Lower leg skin (tissue), 4 donors: ENCODE results near the gene SLC35F5. TPM values are rescaled to one million over a fixed set of nuclear protein-coding genes. Genes with fewer than 3 reads are reported as not detected.
A peak's percentile ranks its signal among the peaks of the same experiment; 100 is the strongest.

Source experiments
- DNase-seq, 2 donors: peaks; one replicate each; pipeline ENCODE4 v3.0.0-alpha.2; 2019; ENCODE audit warnings: low spot score in 2 of 2
- H3K4me3 ChIP-seq: fragments of 200-600 bp; sonication (generic); 2 replicates; pipeline ENCODE4 v1.5.1; 2017; ENCODE audit warnings: mild to moderate bottlenecking, low read depth; ENCODE audit not compliant: poor library complexity, severe bottlenecking
- POLR2A ChIP-seq, 2 donors: fragments of 450-650 bp; IDR thresholded peaks; one replicate each; pipeline ENCODE4 v1.6.1; 2016 to 2017; ENCODE audit warnings: antibody characterized with exemption in 2 of 2, mild to moderate bottlenecking in 1 of 2, moderate library complexity in 1 of 2
- WGBS, 2 donors: methylation state at CpG; one replicate each; pipeline ENCODE4 v1.1.5; 2018; 5-methylcytosine and 5-hydroxymethylcytosine counted together
- intact Hi-C: fragments of 100-400 bp; cut with DNase I; formaldehyde crosslinking; loops from one replicate; pipeline ENCODE4 v1.15.0; 2023; ENCODE audit warnings: low total_unique reads
- total RNA-seq, 4 donors: library from RNA; depleted of rRNA; stranded (reverse); fragments of >200 nt; gene quantifications; one replicate each; pipeline ENCODE4 v1.1.0, GENCODE V29; 2016
- TF ChIP-seq, protein P1 (sequence below), 3 donors: fragments of 450-650 bp; IDR thresholded peaks; one replicate each; pipeline ENCODE4 v1.5.1; 2016; ENCODE audit warnings: antibody characterized with exemption in 3 of 3, mild to moderate bottlenecking in 3 of 3, moderate library complexity in 2 of 3

SLC35F5 gene, protein sequence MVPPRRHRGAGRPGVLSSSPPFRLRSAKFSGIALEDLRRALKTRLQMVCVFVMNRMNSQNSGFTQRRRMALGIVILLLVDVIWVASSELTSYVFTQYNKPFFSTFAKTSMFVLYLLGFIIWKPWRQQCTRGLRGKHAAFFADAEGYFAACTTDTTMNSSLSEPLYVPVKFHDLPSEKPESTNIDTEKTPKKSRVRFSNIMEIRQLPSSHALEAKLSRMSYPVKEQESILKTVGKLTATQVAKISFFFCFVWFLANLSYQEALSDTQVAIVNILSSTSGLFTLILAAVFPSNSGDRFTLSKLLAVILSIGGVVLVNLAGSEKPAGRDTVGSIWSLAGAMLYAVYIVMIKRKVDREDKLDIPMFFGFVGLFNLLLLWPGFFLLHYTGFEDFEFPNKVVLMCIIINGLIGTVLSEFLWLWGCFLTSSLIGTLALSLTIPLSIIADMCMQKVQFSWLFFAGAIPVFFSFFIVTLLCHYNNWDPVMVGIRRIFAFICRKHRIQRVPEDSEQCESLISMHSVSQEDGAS
- total RNA-seq, result 100 to 1,000 TPM in 1 of 4 donors, 10 to 100 TPM in 3; 75.1 to 126 (median 81.9) TPM

GRCh38 chr2:113756355-113757137 is at the start of gene SLC35F5:
TSS of gene SLC35F5 (minus strand) at chr2:113756642. CDS start at chr2:113756409, 233 bp downstream.
- 0% methylated on average over 40 to 63 of the region's 76 CpGs for WGBS, 2 donors
- TF ChIP-seq POLR2A (IDR thresholded peaks at IDR 0.05), result peak in 1 of 2 donors; percentile 57
- TF ChIP-seq, protein P1, sequence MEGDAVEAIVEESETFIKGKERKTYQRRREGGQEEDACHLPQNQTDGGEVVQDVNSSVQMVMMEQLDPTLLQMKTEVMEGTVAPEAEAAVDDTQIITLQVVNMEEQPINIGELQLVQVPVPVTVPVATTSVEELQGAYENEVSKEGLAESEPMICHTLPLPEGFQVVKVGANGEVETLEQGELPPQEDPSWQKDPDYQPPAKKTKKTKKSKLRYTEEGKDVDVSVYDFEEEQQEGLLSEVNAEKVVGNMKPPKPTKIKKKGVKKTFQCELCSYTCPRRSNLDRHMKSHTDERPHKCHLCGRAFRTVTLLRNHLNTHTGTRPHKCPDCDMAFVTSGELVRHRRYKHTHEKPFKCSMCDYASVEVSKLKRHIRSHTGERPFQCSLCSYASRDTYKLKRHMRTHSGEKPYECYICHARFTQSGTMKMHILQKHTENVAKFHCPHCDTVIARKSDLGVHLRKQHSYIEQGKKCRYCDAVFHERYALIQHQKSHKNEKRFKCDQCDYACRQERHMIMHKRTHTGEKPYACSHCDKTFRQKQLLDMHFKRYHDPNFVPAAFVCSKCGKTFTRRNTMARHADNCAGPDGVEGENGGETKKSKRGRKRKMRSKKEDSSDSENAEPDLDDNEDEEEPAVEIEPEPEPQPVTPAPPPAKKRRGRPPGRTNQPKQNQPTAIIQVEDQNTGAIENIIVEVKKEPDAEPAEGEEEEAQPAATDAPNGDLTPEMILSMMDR (IDR thresholded peaks at IDR 0.05), result no peak
- intact Hi-C loops, result loop anchor here (10.0 kb wide), 1 partner anchor 128 kb away; no protein-coding TSS in a partner anchor

GRCh38 chr2:113799375-113799774 is 42.9 kb upstream of the SLC35F5 start:
- no peak overlapping the region for H3K4me3 ChIP-seq
- TF ChIP-seq POLR2A (IDR thresholded peaks at IDR 0.05), result no peak
- TF ChIP-seq, protein P1 (IDR thresholded peaks at IDR 0.05), result no peak
- intact Hi-C loops, result no loop called here
- DNase-seq, result no peak
- 60 to 64% methylated on average over 4 of the region's 4 CpGs for WGBS, 2 donors

More at GRCh38 chr2:113756355-113757137, at the start of gene SLC35F5:
- DNase-seq, result peak; percentile 87 to 98
- H3K4me3 ChIP-seq, result peak within 1 kb of the TSS; percentile 94

GRCh38 chr2:113797237-113797636 is 40.8 kb upstream of the SLC35F5 start:
- intact Hi-C loops, result no loop called here
- H3K4me3 ChIP-seq, result no peak overlapping the region
- whole genome bisulfite sequencing, 2 donors, result 41 to 50% methylated on average over 2 of the region's 2 CpGs
- TF ChIP-seq POLR2A (IDR thresholded peaks at IDR 0.05), result no peak
- TF ChIP-seq, protein P1 (IDR thresholded peaks at IDR 0.05), result no peak
- DNase-seq, result no peak

DNA sequence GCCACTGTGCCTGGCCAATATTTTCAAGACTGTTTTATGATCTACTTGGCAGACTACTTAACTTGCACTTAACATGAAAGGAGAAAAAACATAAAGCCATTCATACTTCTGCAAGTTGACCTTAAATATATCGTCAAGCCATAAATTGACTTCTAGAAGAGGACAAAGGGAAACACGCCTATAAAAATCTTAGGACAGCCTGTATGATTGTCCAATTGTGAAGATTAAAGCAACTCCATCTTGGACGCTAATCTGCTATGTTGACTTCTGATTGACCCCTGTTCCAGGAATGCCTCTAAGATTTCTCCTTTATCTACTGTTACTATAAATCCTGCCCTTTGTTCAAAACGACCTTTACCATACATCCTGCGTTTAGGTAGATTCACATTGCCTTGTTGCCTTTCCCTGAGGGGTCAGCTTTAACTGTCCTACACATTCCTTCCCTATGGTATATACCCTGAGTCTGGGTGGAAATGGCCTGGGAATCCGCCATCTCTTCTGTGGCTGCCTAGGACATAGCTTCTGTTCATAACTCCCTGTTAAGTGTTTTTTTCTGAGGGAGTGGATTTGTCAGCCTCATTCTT is 40.2 kb upstream of the SLC35F5 start:
- no peak for DNase-seq
- WGBS, 2 donors, result 61 to 69% methylated on average over 6 of the region's 6 CpGs
- H3K4me3 ChIP-seq, result no peak overlapping the region
- intact Hi-C loops, result no loop called here
- TF ChIP-seq POLR2A (IDR thresholded peaks at IDR 0.05), result no peak

GRCh38 chr2:113795405-113795920 is 39.0 kb upstream of the SLC35F5 start:
- TF ChIP-seq, protein P1 (IDR thresholded peaks at IDR 0.05), result no peak
- no peak for TF ChIP-seq POLR2A (IDR thresholded peaks at IDR 0.05)
- 61 to 68% methylated on average over 3 of the region's 3 CpGs for WGBS, 2 donors
- intact Hi-C loops, result no loop called here
- no peak overlapping the region for H3K4me3 ChIP-seq
- no peak for DNase-seq
